Effector memory CD4-positive, alpha-beta T cell (primary cell): ENCODE results near the gene CBX2.
A peak's percentile ranks its signal among the peaks of the same experiment; 100 is the strongest.
"Not testable (repeated sequence)": the region's sequence is repeated elsewhere in the genome, so short reads cannot be mapped to it uniquely, and the experiment has no call there.

Experiments
- DNase-seq, 3 donors: peaks; one replicate each; pipeline ENCODE4 v3.0.0-alpha.2; 2020
- H3K27ac ChIP-seq: 2 replicates; pipeline ENCODE4 v1.7.0; 2013; ENCODE audit warnings: mild to moderate bottlenecking, low read length, moderate library complexity; ENCODE audit not compliant: insufficient read depth, poor library complexity, severe bottlenecking
- H3K27me3 ChIP-seq: replicated peaks from 2 replicates; pipeline ENCODE4 v1.7.0; 2013; ENCODE audit warnings: mild to moderate bottlenecking, low read length; ENCODE audit not compliant: insufficient read depth, control insufficient read depth, poor library complexity, severe bottlenecking
- H3K36me3 ChIP-seq: 2 replicates; pipeline ENCODE4 v1.7.0; 2013; ENCODE audit warnings: mild to moderate bottlenecking, low read length, moderate library complexity; ENCODE audit not compliant: control insufficient read depth, insufficient read depth
- H3K4me1 ChIP-seq: 2 replicates; pipeline ENCODE4 v1.7.0; 2013; ENCODE audit warnings: low read length, mild to moderate bottlenecking; ENCODE audit not compliant: control insufficient read depth, insufficient read depth, poor library complexity, severe bottlenecking
- H3K4me3 ChIP-seq: 2 replicates; pipeline ENCODE4 v1.7.0; 2013; ENCODE audit warnings: low read length, low read depth, mild to moderate bottlenecking; ENCODE audit not compliant: insufficient read depth, poor library complexity, severe bottlenecking
- H3K9me3 ChIP-seq: 2 replicates; pipeline ENCODE4 v1.7.0; 2013; ENCODE audit warnings: mild to moderate bottlenecking, low read length, moderate library complexity; ENCODE audit not compliant: control insufficient read depth

CBX2 gene

GRCh38 chr17:79769570-79770506 lies 8.1 kb upstream of the CBX2 start:
- DNase-seq, result no peak
- Histone ChIP-seq H3K27ac (no peak overlapping the region), H3K27me3 (peaks cover 8% of the 10 kb centered on the region), H3K9me3 (no peaks in the 10 kb centered on the region), H3K36me3 (no peaks in the 10 kb centered on the region), H3K4me3 (no peak overlapping the region), H3K4me1 (no peaks in the 10 kb centered on the region)

DNA sequence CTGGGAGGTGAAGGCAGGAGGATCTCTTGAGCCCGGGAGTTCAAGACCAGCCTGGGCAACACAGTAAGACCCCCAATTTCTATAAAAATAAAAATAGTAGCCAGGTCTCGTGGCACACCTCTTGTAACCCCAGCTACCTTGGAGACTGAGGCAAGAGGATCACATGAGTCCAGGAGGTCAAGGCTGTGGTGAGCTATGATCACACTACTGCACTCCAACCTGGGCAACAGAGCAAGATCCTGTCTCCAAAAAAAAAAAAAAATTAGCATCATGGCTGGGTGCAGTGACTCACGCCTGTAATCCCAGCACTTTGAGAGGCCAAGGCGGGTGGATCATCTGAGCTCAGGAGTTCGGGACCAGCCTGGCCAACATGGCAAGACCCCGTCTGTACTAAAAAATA lies 6.7 kb upstream of the CBX2 start:
- Histone ChIP-seq H3K27me3 (peaks cover 13% of the 10 kb centered on the region), H3K4me3 (no peak overlapping the region), H3K9me3 (no peaks in the 10 kb centered on the region), H3K36me3 (no peaks in the 10 kb centered on the region), H3K27ac (no peak overlapping the region), H3K4me1 (no peaks in the 10 kb centered on the region)
- no peak for DNase-seq

DNA sequence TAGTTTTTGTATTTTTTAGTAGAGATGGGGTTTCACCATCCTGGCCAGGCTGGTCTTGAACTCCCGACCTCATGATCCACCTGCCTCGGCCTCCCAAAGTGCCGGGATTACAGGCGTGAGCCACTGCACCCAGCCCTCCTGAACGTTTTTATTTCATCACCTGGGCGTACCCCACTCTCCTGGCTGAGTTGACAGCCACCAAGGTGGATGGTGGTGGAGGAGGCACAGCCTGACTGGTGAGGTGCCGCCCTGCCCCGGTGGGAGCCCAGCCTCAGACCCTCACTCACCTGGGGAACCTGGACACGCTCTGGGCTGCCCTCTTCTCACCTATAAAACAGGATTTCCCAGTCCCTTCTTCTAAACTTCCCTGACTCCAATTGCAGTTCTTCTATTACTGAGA lies 5.2 kb upstream of the CBX2 start:
- not testable (repeated sequence) for DNase-seq, H3K4me1 ChIP-seq, H3K4me3 ChIP-seq, H3K9me3 ChIP-seq, H3K27ac ChIP-seq, H3K36me3 ChIP-seq
- peaks cover 27% of the 10 kb centered on the region for H3K27me3 ChIP-seq

DNA sequence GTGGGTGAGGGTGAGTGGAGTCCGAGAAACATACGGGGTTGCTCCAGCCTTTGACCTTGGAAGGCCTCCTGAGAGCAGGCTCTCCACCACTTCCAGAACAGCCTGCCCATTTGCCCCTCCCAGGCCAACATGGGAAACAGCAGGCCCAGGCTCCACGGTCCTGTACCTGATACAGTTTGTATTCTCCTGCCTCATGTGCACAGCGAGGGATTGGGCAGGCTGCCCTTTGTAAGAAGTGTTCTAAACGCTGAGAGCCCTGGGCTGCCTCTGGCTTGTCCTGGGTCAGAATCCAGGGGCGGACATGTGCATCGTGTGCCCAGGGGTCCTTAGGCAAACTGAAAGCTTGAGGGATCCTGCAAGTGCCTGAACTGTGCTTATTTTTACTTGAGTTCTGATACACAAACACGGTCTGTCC lies 3.4 kb upstream of the CBX2 start:
- no peak overlapping the region for H3K4me3 ChIP-seq
- H3K4me1 ChIP-seq, result peaks cover 19% of the 10 kb centered on the region
- DNase-seq, result no peak
- no peaks in the 10 kb centered on the region for H3K9me3 ChIP-seq
- H3K27me3 ChIP-seq, result peaks cover 40% of the 10 kb centered on the region
- H3K36me3 ChIP-seq, result no peaks in the 10 kb centered on the region
- no peak overlapping the region for H3K27ac ChIP-seq

- no peak for DNase-seq
- peaks cover 19% of the 10 kb centered on the region for H3K4me1 ChIP-seq
- no peaks in the 10 kb centered on the region for H3K9me3 ChIP-seq
- no peak overlapping the region for H3K4me3 ChIP-seq
- peaks cover 41% of the 10 kb centered on the region for H3K27me3 ChIP-seq
- no peaks in the 10 kb centered on the region for H3K36me3 ChIP-seq
- no peak overlapping the region for H3K27ac ChIP-seq
These were observed 2.3 kb upstream of the CBX2 start for GRCh38 chr17:79775632-79776031.

- Histone ChIP-seq H3K36me3 (no peaks in the 10 kb centered on the region), H3K27ac (no peak overlapping the region), H3K4me3 (no peak overlapping the region), H3K9me3 (no peaks in the 10 kb centered on the region), H3K27me3 (peaks cover 38% of the 10 kb centered on the region), H3K4me1 (peaks cover 19% of the 10 kb centered on the region)
- no peak for DNase-seq
These were observed 1.4 kb upstream of the CBX2 start for GRCh38 chr17:79776376-79777119.

- Histone ChIP-seq H3K4me1 (peaks cover 19% of the 10 kb centered on the region), H3K4me3 (peak overlapping the region; percentile 39), H3K36me3 (no peaks in the 10 kb centered on the region), H3K27me3 (peaks cover 38% of the 10 kb centered on the region), H3K9me3 (no peaks in the 10 kb centered on the region), H3K27ac (no peak overlapping the region)
- no peak for DNase-seq
These were observed 641 bp upstream of the CBX2 start for GRCh38 chr17:79777120-79777893.

GRCh38 chr17:79778504-79779083 lies 646 bp downstream of the CBX2 start:
- Histone ChIP-seq H3K36me3 (no peaks in the 10 kb centered on the region), H3K4me3 (peak overlapping the region; percentile 42), H3K4me1 (peaks cover 19% of the 10 kb centered on the region), H3K27ac (no peak overlapping the region), H3K27me3 (peaks cover 38% of the 10 kb centered on the region), H3K9me3 (no peaks in the 10 kb centered on the region)
- DNase-seq, result no peak

GRCh38 chr17:79779084-79779529 lies 1.2 kb downstream of the CBX2 start:
- Histone ChIP-seq H3K27ac (no peak overlapping the region), H3K36me3 (no peaks in the 10 kb centered on the region), H3K4me3 (no peak overlapping the region), H3K27me3 (peaks cover 38% of the 10 kb centered on the region), H3K4me1 (peaks cover 19% of the 10 kb centered on the region), H3K9me3 (no peaks in the 10 kb centered on the region)
- no peak for DNase-seq
